ENCODE measurements around the gene SFMBT1. TPM values are rescaled to one million over a fixed set of nuclear protein-coding genes. Genes with fewer than 3 reads are reported as not detected.

The SFMBT1 gene
- total and polyA plus RNA-seq, 2 of the 8 experiments (the other 6 are each of a cell fraction or from before 2014, with no cell fraction given): 8.1 to 16.8 TPM

DNA sequence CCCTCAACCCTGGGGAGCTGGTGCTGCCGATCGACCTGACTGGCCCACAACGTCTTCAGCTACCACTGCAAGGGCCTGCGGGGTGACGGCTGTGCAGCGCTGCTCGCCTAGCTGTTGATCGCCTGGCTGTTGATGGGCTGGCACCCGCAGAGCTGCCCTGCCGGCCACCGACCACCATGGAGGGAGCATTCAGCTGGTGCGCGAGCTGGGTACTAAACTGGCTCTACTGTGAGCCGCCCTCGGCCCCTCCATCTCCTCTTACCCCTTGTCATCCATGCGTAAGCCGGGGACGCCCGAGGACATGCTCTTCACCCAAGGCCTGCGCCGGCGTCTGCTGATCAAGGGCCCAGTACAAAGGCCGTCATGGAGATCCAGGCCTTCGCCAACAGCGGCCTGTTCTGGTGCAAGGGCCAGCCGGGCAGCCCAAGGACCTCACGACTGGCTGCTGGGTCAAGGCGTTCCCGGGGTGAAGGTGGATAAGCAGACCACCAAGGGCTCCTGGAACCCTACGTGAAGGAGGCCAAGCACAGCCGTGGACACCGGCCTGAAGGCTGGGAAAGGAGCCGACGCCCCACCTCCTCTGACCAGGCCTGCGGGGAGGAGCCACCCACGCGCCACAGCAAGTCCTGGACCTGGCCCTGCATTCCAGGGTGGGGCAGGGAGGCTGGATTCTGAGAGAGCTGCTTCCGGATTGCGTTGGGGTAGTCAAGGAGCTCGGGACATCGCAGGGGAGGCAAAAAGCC is 46.9 kb downstream of the SFMBT1 start (continued):
- no peak for TF ChIP-seq SAP30 (IDR thresholded peaks at IDR 0.05; ENCODE audit: insufficient read depth, insufficient replicate concordance, low read length)
